ENCODE results near the gene CYTH1.

Gene CYTH1

DNA sequence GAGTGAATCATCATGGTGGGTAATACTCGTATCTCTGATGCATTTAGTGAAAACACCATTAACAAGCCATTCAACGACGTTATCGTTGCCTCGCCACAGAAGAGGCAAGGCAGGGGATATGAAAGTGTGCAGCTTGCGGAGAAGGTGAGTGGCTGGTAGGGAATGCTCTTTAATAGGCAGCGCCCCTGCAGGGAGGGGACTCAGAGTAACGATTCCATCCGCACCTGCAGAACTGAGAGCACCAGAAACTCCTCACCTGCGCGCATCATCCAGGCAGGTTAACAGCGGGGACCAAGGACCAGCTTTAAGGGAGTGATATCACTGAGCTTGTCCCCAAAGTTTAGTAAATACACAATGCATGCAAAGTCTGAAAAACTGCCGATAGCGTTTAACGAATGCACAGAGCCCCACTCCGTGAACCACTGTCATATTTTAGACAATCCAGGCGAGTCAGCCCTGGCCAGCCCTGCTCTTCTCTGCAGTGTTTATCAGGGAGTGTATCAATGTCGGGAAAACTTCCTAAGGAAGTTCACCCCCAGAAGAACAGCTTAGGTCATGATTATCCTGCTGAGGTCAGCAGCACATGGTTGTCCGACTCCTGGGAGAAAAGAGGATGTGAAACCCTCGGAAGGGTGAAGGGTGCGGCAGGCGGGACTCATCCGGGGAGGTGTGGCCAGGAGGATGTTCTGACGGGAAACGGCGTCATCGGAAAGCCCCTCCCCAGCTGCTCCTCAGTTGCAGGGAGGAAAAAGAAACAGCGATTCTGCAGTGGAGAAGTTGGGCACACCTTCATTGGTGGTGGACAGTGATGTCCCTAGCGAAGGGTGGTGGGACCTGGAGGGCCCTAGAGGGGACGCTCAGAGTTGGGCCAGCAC lies 136.4 kb downstream of the CYTH1 start:
- no peak for DNase-seq (ENCODE audit: low spot score)

DNA sequence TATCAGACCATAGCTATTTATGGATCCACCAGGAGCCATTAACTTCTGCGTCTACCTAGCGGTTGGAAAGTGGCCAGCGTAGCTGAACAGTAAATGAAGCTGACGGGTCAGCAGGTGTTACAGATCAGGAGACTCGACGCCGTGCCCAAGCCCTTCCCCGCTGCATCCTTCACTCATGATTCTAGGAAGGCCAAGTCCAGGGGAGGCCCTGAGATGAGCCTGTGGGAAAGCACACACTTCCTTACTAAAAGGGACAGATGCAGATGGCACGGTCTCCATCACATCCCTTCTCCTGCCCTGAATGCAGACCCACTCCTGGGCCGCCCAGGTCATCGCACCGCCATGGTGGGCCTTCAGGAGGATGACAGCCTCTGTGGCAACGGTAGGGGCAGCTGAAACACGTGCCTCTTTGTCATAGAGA lies 137.1 kb downstream of the CYTH1 start:
- no peak for DNase-seq (ENCODE audit: low spot score)

DNA sequence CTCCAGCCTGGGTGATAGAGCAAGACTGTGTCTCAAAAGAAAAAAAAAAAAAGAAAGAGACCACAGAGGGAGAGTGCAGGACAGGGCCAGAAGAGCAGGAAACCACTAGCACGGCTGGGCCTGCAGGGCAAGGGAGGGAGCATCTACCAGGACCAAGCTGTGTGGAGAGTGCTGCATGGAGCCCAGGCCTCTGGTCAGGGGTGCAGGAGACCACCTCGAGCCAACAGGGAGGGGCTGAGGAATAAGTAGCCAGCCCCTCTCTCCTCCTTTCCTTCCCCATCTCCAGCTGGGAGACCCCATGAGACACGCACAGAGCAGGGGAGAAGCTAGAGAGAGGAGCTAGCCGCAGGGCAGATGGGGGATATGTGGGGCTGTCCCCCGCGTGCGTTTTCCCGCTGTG lies 137.8 kb downstream of the CYTH1 start:
- no peak for DNase-seq (ENCODE audit: low spot score)

DNA sequence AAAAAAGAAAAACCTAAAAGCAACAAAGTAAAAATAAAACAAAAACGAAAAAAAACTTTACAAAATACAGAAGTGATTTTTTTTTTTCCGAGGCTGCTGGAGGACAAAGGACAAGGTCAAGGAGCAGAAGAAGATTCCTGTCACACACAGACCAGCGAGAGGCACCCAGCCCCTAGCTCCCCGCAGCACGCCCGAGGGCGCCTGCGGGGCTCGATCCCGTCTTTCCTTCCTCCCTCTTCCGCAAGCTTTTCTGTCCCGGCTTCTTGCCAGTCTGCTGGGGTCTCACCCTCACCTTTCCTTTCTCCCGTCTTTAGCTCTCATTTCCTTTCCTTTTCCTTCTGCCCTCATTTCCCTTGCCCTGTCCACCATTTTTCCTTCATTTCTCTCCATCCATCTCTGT lies 138.7 kb downstream of the CYTH1 start:
- no peak for DNase-seq (ENCODE audit: low spot score)

DNA sequence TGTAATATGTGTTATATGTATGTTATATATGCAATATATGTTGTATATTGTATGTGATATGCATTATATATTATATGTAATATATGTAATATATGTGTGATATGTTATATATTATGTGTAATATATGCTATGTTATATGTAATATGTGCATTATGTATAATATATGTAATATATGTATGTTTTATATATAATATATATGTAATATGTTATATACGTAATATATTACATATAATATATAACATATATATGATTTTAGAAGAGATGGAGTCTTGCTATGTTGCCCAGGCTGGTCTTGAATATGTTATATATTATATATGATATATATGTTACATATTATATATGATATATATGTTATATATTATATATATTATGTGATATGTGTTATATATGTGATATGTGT lies 139.4 kb downstream of the CYTH1 start:
- no peak for DNase-seq (ENCODE audit: low spot score)

DNA sequence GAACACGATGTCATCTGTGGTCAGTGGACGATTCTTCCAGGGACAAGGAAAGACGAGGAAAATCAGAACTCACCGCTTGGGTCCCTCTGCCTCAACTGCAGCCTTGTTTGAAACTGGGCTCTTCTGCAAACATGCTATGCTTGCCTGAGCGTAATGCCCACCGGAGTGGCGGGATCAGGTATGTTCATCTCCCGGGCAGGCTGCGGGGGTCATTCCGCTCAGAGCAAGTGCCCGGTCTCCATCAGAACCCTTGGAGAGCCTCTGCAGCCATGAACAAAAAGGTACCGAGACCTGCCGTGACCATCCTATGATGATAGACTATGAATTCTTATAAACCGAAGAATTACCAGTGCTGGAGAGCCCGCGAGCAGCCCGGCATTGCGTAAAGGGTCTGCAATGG lies 140.4 kb downstream of the CYTH1 start:
- DNase-seq (ENCODE audit: low spot score): no peak

DNA sequence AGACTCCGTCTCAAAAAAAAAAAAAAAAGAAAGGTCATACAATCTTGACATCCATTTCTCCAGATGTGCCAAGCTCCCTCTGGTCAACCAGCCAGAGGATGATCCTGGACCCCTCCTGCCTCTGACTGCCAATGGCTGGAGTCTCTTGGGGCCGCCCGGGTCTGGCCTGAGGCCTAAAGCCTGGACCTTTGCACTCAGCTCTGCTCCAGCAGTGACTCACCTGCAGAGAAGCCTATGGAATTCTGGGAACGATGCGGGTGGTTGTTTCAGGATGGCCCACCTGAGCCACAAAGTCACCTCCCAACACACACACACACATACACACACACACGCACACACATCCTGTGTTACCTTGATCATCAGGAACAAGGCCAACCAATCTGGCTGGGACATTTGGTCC lies 140.8 kb downstream of the CYTH1 start:
- DNase-seq (ENCODE audit: low spot score): no peak

DNA sequence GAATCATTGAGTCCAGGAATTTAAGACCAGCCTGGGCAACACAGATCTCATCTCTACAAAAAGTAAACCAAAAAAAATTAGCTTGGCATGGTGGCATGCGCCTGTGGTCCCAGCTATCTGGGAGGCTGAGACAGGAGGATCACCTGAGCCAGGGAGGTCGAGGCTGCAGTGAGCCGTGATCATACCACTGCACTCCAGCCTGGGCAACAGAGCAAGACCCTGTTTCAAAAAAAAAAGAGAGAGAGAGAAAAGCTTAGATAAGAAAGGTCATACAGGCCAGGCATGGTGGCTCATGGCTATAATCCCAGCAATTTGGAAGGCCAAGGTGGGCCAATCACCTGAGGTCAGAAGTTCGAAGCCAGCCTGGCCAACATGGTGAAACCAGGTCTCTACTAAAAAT lies 141.4 kb downstream of the CYTH1 start:
- no peak for DNase-seq (ENCODE audit: low spot score)

DNA sequence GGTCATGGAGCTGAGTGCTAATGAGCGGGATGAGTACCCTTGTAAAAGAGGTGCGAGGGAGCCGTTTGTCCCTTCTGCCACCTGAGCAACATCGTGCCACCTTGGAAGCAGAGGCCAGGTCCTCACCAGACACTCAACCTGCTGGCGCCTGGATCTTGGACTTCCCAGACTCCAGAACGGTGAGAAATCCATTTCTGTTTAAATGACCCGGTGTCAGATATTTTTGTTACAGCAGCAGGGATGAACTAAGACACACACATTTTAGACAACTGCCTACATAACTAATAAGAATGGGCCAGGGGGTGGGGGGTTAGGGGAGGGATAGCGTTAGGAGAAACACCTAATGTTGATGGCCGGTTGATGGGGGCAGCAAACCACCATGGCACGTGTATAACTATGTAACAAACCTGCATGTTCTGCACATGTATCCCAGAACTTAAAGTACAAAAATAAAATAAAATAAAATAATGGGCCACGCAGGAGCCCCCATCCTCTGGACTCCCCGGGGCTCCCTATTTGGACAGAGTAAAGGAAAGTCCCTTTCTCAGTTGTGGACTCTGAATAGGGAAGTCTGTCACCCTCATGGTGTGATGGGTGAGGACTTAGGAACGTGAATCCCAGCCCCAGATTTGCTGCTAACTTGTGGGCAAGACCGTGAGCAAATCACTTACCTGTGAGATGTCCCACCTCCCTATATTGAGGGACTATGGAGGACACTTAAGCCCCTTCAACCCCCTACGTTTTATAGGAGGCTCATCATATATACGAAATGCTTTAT lies 144.2 kb downstream of the CYTH1 start:
- DNase-seq (ENCODE audit: low spot score): no peak

DNA sequence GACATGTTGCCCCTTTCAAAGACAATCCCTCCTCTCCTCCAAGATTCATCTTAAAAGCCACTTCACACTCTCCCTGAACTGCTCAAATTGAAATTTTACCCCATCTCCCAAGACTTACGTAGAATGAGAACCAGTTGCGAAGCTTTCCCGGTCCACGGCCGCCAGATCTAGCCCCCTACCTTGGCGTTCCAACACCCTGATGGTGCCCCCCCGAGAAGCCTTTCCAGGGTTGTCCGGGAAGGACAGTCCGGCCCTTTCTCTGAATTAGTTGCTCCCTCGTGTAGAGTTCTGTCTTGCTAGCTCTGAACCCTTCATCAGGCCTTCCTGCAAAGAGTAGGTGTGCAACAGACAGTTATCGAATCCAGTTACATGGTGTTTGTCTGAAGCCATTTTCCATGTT lies 144.9 kb downstream of the CYTH1 start:
- DNase-seq (ENCODE audit: low spot score): no peak

DNA sequence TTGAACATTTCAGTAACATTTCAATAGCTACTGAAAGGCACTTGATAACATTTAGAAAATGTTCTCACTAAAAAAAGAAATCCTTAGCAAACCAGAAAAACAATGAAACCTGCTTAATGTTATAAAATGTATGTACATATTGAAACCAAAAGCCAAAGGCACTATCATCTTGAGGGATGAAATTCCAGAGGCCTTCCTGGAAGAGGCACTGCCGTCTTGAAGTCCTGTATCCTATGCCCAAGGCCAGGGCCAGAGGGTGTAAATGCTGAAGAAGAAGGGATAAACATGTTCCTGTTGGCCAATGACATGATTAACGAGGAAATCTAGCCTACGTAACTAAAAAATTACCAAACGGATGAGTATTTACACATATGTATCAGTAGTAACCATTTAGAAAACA lies 147.9 kb downstream of the CYTH1 start:
- no peak for DNase-seq (ENCODE audit: low spot score)

DNA sequence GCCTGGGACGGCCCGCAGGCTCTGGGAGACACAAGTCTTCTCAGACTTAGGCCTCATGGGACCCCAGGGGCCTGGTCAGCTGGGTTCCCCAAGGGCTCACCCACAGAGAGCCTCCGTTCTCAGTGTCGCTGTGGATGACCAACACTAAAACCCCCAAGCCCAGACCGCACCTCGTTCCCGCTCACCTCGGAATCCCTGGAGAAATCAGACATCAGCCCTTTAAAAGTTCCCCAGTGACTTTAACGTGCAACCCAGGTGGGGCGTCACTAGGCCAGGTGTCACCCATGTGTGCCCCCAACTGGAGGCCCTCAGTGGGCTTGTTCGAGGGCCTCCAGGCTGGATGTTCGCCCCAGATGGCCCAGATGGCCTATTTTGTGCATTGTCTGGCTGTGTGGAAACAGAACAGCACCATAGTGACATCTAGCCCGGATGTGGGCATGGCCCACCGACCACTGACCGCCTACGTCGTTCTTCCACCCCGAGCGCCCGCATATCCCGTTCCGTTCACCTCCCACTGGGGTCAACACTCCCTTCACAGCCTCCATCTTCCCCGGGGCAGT lies 152.6 kb downstream of the CYTH1 start:
- DNase-seq (ENCODE audit: low spot score): no peak

DNA sequence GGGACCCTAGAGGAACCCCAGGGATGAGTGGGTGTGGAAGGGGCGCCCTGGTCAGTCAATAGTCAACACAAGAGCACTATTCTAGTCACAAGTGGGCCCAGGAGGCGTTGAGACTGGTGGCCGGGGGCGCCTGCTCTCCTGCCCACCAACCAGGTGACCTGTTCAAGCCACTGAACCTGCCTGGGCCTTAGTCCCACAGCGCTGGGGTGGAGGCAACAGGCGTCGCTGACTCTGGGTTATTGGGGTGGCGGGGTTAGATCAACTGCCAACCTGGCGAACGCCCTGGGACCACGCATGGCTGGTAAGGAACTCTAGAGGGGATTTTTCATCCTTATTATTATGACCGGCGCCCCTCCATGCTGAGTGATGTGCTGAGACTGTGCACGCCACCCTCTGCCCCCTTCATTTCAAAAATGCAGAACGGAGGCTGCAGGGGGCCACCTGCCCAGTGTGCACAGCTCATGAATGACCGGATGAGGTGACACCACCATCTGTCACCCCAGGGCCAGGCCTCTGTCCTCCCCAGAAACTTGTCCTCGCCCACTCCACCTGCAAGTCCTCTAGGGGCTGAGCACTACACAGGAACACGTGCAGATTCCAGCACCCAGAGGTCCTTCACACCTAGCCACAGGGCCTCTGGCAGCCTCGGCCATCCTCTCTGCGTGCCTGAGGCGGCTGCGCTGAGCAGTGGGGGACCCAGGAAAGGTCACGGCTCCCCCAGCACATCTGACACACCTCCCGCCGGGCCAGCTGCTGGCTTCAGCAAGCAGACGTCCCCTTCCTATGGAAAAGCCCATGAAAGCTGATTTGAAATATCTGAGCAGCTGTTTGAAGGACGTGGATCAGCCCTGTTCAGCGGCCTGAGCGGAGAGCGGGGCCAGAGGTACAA lies 153.3 kb downstream of the CYTH1 start:
- no peak for DNase-seq (ENCODE audit: low spot score)

DNA sequence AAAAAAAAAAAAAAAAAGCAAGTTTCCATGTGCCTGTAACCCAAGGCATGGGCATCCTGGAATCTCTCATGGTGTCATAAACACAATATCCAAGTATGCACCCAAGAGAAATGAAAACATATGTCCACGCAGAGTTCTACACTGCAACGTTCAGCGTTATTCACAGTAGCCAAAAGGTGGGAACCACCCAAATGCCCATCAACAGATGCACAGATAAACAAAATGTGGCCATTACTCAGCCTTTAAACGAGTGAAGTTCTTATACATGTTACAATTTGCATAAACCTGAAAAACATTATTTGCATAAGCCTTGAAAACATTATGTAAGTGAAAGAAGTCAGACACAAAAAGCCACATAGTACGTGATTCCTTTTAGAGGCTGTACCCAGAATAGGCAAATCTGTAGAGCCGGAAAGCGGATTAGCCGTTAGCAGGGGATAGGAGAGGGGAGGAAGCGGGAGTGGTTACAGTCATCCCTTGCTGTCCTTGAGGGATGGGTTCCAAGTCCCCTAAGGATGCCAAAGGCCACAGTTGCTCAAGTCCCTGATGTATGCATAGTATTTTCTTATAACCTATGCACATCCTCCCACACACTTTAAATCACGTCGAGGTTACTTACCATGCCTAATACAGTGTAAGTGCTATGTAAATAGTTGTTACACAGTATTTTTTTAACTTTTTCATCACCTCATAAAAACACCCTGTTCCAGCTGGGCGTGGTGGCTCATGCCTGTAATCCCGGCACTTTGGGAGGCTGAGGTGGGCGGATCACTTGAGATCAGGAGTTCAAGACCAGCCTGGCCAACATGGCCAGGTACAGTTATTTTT lies 157.5 kb downstream of the CYTH1 start:
- DNase-seq (ENCODE audit: low spot score): no peak

Measured in LoVo (cell line).